H9 (cell line): ENCODE results near the gene SAG. TPM values are rescaled to one million over a fixed set of nuclear protein-coding genes. Genes with fewer than 3 reads are reported as not detected.

Experiments used
- DNase-seq: peaks from one replicate; pipeline ENCODE4 v3.0.0-alpha.2; 2017
- H2AFZ ChIP-seq: one replicate; pipeline ENCODE4 v1.6.1; 2013; ENCODE audit warnings: mild to moderate bottlenecking, low read length, control low read depth, moderate library complexity
- H2AK5ac ChIP-seq: 2 replicates; pipeline ENCODE4 v1.6.1; 2013; ENCODE audit warnings: low read length, control low read depth, mixed read lengths; ENCODE audit not compliant: insufficient read length
- H2BK120ac ChIP-seq: one replicate; pipeline ENCODE4 v1.6.1; 2013; ENCODE audit warnings: low read depth, mild to moderate bottlenecking, low read length, control low read depth, inconsistent platforms; ENCODE audit not compliant: poor library complexity, severe bottlenecking
- H2BK12ac ChIP-seq: 2 replicates; pipeline ENCODE4 v1.6.1; 2013; ENCODE audit warnings: low read length, control low read depth, mixed read lengths, low read depth; ENCODE audit not compliant: insufficient read length
- H2BK15ac ChIP-seq: 2 replicates; pipeline ENCODE4 v1.6.1; 2013; ENCODE audit warnings: low read depth, low read length, control low read depth
- H2BK20ac ChIP-seq: one replicate; pipeline ENCODE4 v1.6.1; 2013; ENCODE audit warnings: low read depth, mild to moderate bottlenecking, low read length, control low read depth, inconsistent platforms; ENCODE audit not compliant: poor library complexity, severe bottlenecking
- H2BK5ac ChIP-seq: 2 replicates; pipeline ENCODE4 v1.6.1; 2013; ENCODE audit warnings: low read length, control low read depth, mixed read lengths; ENCODE audit not compliant: insufficient read length
- H3K14ac ChIP-seq: 2 replicates; pipeline ENCODE4 v1.6.1; 2013; ENCODE audit warnings: low read length, control low read depth; ENCODE audit not compliant: insufficient read depth
- H3K18ac ChIP-seq: 2 replicates; pipeline ENCODE4 v1.6.1; 2013; ENCODE audit warnings: low read depth, mild to moderate bottlenecking, mixed read lengths, low read length, control low read depth; ENCODE audit not compliant: insufficient read length
- H3K23ac ChIP-seq: 2 replicates; pipeline ENCODE4 v1.6.1; 2013; ENCODE audit warnings: low read length, control low read depth, mixed read lengths, low read depth; ENCODE audit not compliant: insufficient read length
- H3K23me2 ChIP-seq: 2 replicates; pipeline ENCODE4 v1.6.1; 2013; ENCODE audit warnings: low read depth, mild to moderate bottlenecking, mixed read lengths, low read length, control low read depth; ENCODE audit not compliant: insufficient read length, poor library complexity, severe bottlenecking
- H3K27ac ChIP-seq: 2 replicates; pipeline ENCODE4 v1.5.1; 2013; ENCODE audit warnings: low read length, control low read depth, mixed read lengths, low read depth; ENCODE audit not compliant: insufficient read length
- H3K27me3 ChIP-seq: 2 replicates; pipeline ENCODE4 v1.6.1; 2013; ENCODE audit warnings: low read length, control low read depth, inconsistent platforms; ENCODE audit not compliant: insufficient read depth
- H3K4ac ChIP-seq: 2 replicates; pipeline ENCODE4 v1.6.1; 2013; ENCODE audit warnings: low read depth, mild to moderate bottlenecking, control low read depth, inconsistent platforms, low read length, moderate library complexity
- H3K4me1 ChIP-seq: 2 replicates; pipeline ENCODE4 v1.6.1; 2013; ENCODE audit warnings: low read length, control low read depth, inconsistent platforms; ENCODE audit not compliant: insufficient read depth
- H3K4me2 ChIP-seq: 2 replicates; pipeline ENCODE4 v1.6.1; 2013; ENCODE audit warnings: low read length, control low read depth, mixed read lengths; ENCODE audit not compliant: insufficient read length, insufficient read depth
- H3K56ac ChIP-seq: 2 replicates; pipeline ENCODE4 v1.6.1; 2013; ENCODE audit warnings: low read depth, mild to moderate bottlenecking, mixed read lengths, low read length, control low read depth; ENCODE audit not compliant: insufficient read length
- H3K79me1 ChIP-seq: 2 replicates; pipeline ENCODE4 v1.6.1; 2013; ENCODE audit warnings: low read depth, mild to moderate bottlenecking, moderate library complexity, low read length, control low read depth, inconsistent platforms; ENCODE audit not compliant: insufficient read depth, poor library complexity, severe bottlenecking
- H3K79me2 ChIP-seq: 2 replicates; pipeline ENCODE4 v1.6.1; 2013; ENCODE audit warnings: low read length, control low read depth, inconsistent platforms; ENCODE audit not compliant: insufficient read depth
- H3K9ac ChIP-seq: 2 replicates; pipeline ENCODE4 v1.6.1; 2013; ENCODE audit warnings: low read length, control low read depth, mixed read lengths; ENCODE audit not compliant: insufficient read length; ENCODE audit errors: extremely low read depth
- H3K9me3 ChIP-seq: one replicate; pipeline ENCODE4 v1.6.1; 2013; ENCODE audit warnings: low read depth, low read length, inconsistent platforms; ENCODE audit not compliant: control insufficient read depth
- H3T11ph ChIP-seq: one replicate; pipeline ENCODE4 v1.6.1; 2013; ENCODE audit warnings: mild to moderate bottlenecking, low read length, control low read depth, inconsistent platforms
- H4K20me1 ChIP-seq: one replicate; pipeline ENCODE4 v1.6.1; 2013; ENCODE audit not compliant: control insufficient read depth, insufficient read length, insufficient read depth
- H4K5ac ChIP-seq: 2 replicates; pipeline ENCODE4 v1.6.1; 2013; ENCODE audit warnings: low read depth, mild to moderate bottlenecking, mixed read lengths, low read length, control low read depth; ENCODE audit not compliant: insufficient read length
- H4K8ac ChIP-seq: replicated peaks from 2 replicates; pipeline ENCODE4 v1.6.1; 2013; ENCODE audit warnings: low read length, control low read depth, mixed read lengths, low read depth; ENCODE audit not compliant: insufficient read length
- H4K91ac ChIP-seq: 2 replicates; pipeline ENCODE4 v1.6.1; 2013; ENCODE audit warnings: low read depth, mild to moderate bottlenecking, moderate library complexity, mixed read lengths, low read length, control low read depth; ENCODE audit not compliant: insufficient read length
- H3K27ac Mint-ChIP-seq, 3 experiments: 2 replicates in 2 of 3; 3 replicates in 1 of 3; pipeline ENCODE4 v1.8.0; 2020 to 2021; ENCODE audit warnings: mixed read lengths in 3 of 3, mild to moderate bottlenecking in 1 of 3, moderate library complexity in 1 of 3
- H3K27me3 Mint-ChIP-seq: 2 replicates; pipeline ENCODE4 v1.8.0; 2021; ENCODE audit warnings: low read depth, mild to moderate bottlenecking, moderate library complexity, mixed read lengths
- H3K36me3 Mint-ChIP-seq, 3 experiments: 2 replicates in 2 of 3; 3 replicates in 1 of 3; pipeline ENCODE4 v1.8.0; 2020 to 2021; ENCODE audit warnings: low read depth in 3 of 3, mixed read lengths in 3 of 3; ENCODE audit not compliant: insufficient read depth in 1 of 3
- H3K4me1 Mint-ChIP-seq, 2 experiments: 2 replicates each; pipeline ENCODE4 v1.8.0; 2020; ENCODE audit warnings: mixed read lengths in 2 of 2
- H3K4me3 Mint-ChIP-seq, 2 experiments: 2 replicates in 1 of 2; 3 replicates in 1 of 2; pipeline ENCODE4 v1.8.0; 2020 to 2021; ENCODE audit warnings: mild to moderate bottlenecking in 2 of 2, mixed read lengths in 2 of 2, moderate library complexity in 1 of 2
- H3K9me3 Mint-ChIP-seq, 2 experiments: 2 replicates in 1 of 2; 3 replicates in 1 of 2; pipeline ENCODE4 v1.8.0; 2020; ENCODE audit warnings: mild to moderate bottlenecking in 2 of 2, mixed read lengths in 2 of 2, moderate library complexity in 1 of 2
- WGBS: extraction: QIAGEN DNeasy Blood & Tissue Kit; methylation state at CpG from one replicate; pipeline ENCODE4 v1.1.7; 2013; ENCODE audit warnings: missing lambda C conversion rate, low lambda C conversion rate, mixed read lengths; ENCODE audit not compliant: insufficient read length; ENCODE audit errors: extremely low coverage; 5-methylcytosine and 5-hydroxymethylcytosine counted together
- total RNA-seq: library from RNA; stranded (reverse); gene quantifications from 2 replicates; pipeline ENCODE4 v1.2.1, GENCODE V29; 2021
- TF ChIP-seq, protein P1 (sequence below): fragments of 200-600 bp; sonication (generic); conservative IDR thresholded peaks from 3 replicates; pipeline ENCODE4 v1.8.0; 2021; ENCODE audit warnings: antibody characterized with exemption, mild to moderate bottlenecking

Gene SAG
- total RNA-seq, 1 experiment from 2014 or later: not detected

DNA sequence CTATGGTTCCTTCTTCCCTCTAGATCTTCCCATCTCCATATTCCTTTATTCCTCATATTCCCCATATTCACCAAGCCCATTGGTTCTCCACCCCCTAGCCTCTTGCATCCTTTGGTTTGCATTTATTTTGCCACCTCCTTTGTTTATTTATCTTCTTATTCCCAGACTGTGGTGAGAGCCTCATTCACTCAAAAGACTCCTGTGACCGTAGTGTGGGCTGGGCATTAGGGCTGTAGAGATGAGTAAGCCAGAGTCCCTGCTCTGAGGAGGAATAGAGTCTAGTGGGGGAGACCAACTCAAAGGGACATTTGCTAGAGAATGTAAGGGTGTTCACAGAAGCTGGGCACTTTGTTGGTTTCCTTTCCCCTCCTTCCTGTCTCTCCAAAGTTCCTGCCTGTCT is 47.9 kb upstream of the SAG start:
- Histone ChIP-seq H3K4ac (no peak overlapping the region), H3K4me1 (no peaks in the 10 kb centered on the region), H3T11ph (no peak overlapping the region), H4K91ac (no peak overlapping the region), H2BK20ac (no peak overlapping the region), H3K9me3 (no peaks in the 10 kb centered on the region), H4K5ac (no peak overlapping the region), H3K27me3 (no peaks in the 10 kb centered on the region), H3K4me2 (no peak overlapping the region), H3K9ac (no peak overlapping the region), H2AFZ (no peak overlapping the region), H2AK5ac (no peak overlapping the region), H3K18ac (no peak overlapping the region), H3K23ac (no peak overlapping the region), H3K27ac (no peak overlapping the region), H3K56ac (no peak overlapping the region), H2BK12ac (no peak overlapping the region), H4K20me1 (no peaks in the 10 kb centered on the region), H3K79me1 (peaks cover 8% of the 10 kb centered on the region), H3K23me2 (no peaks in the 10 kb centered on the region), H3K79me2 (no peaks in the 10 kb centered on the region; the same call in 1 of the 2 replicates), H2BK15ac (no peak overlapping the region), H3K14ac (no peak overlapping the region), H4K8ac (no peak overlapping the region), H2BK5ac (no peak overlapping the region), H2BK120ac (no peak overlapping the region)
- Mint-ChIP-seq H3K27ac (no peak overlapping the region), H3K4me3 (no peak overlapping the region), H3K9me3 (no peaks in the 10 kb centered on the region), H3K4me1 (no peaks in the 10 kb centered on the region), H3K27me3 (no peaks in the 10 kb centered on the region), H3K36me3 (peaks cover 37 to 86% (median 74%) of the 10 kb centered on the region in 3 experiments; a peak in 6 of 7 replicates)
- no CpG with 5 or more reads among the region's 1 CpG for WGBS
- no peak for DNase-seq
- TF ChIP-seq, protein P1, sequence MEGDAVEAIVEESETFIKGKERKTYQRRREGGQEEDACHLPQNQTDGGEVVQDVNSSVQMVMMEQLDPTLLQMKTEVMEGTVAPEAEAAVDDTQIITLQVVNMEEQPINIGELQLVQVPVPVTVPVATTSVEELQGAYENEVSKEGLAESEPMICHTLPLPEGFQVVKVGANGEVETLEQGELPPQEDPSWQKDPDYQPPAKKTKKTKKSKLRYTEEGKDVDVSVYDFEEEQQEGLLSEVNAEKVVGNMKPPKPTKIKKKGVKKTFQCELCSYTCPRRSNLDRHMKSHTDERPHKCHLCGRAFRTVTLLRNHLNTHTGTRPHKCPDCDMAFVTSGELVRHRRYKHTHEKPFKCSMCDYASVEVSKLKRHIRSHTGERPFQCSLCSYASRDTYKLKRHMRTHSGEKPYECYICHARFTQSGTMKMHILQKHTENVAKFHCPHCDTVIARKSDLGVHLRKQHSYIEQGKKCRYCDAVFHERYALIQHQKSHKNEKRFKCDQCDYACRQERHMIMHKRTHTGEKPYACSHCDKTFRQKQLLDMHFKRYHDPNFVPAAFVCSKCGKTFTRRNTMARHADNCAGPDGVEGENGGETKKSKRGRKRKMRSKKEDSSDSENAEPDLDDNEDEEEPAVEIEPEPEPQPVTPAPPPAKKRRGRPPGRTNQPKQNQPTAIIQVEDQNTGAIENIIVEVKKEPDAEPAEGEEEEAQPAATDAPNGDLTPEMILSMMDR: no peak
